Loucy (cell line): ENCODE results near the gene SVIP.

Experiments
- H2AFZ ChIP-seq: fragments of 200-600 bp; sonication (generic); 2 replicates; pipeline ENCODE4 v1.6.0; 2016; ENCODE audit warnings: antibody characterized with exemption, mild to moderate bottlenecking, low read length, moderate library complexity
- H3F3A ChIP-seq: fragments of 200-600 bp; 2 replicates; pipeline ENCODE4 v1.6.0; 2016; ENCODE audit warnings: antibody characterized with exemption, low read depth, mild to moderate bottlenecking
- H3K27me3 ChIP-seq: fragments of 200-600 bp; sonication (generic); 2 replicates; pipeline ENCODE4 v1.6.1; 2014; ENCODE audit warnings: low read length, mild to moderate bottlenecking; ENCODE audit not compliant: insufficient read depth, poor library complexity, severe bottlenecking
- H3K36me3 ChIP-seq: fragments of 200-600 bp; sonication (generic); 2 replicates; pipeline ENCODE4 v1.6.1; 2016; ENCODE audit warnings: low read length; ENCODE audit not compliant: insufficient read depth
- H3K4me1 ChIP-seq: fragments of 200-600 bp; sonication (generic); 2 replicates; pipeline ENCODE4 v1.5.1; 2014; ENCODE audit warnings: low read length, mild to moderate bottlenecking; ENCODE audit not compliant: insufficient read depth, poor library complexity, severe bottlenecking
- H3K4me2 ChIP-seq: fragments of 200-600 bp; sonication (generic); 2 replicates; pipeline ENCODE4 v1.6.0; 2014; ENCODE audit warnings: antibody characterized with exemption, low read length, low read depth, mild to moderate bottlenecking; ENCODE audit not compliant: poor library complexity, severe bottlenecking
- H3K4me3 ChIP-seq: fragments of 200-600 bp; sonication (generic); 2 replicates; pipeline ENCODE4 v1.5.1; 2014; ENCODE audit warnings: low read length, mild to moderate bottlenecking, mixed read lengths; ENCODE audit not compliant: poor library complexity, severe bottlenecking
- H3K79me2 ChIP-seq: fragments of 200-600 bp; sonication (generic); 2 replicates; pipeline ENCODE4 v1.6.1; 2014; ENCODE audit warnings: low read length; ENCODE audit not compliant: insufficient read depth
- H3K9ac ChIP-seq: fragments of 200-600 bp; sonication (generic); 2 replicates; pipeline ENCODE4 v1.6.0; 2014; ENCODE audit warnings: mild to moderate bottlenecking, low read depth, low read length, moderate library complexity; ENCODE audit not compliant: poor library complexity, severe bottlenecking
- H3K9me2 ChIP-seq: fragments of 200-600 bp; sonication (generic); replicated peaks from 2 replicates; pipeline ENCODE4 v1.6.1; 2016; ENCODE audit warnings: low read depth, low read length, mixed read lengths
- H3K9me3 ChIP-seq: fragments of 200-600 bp; sonication (generic); 2 replicates; pipeline ENCODE4 v1.6.1; 2014; ENCODE audit warnings: mild to moderate bottlenecking, antibody characterized with exemption, low read length, low read depth; ENCODE audit not compliant: insufficient read depth
- H4K20me1 ChIP-seq: fragments of 200-600 bp; sonication (generic); 2 replicates; pipeline ENCODE4 v1.6.0; 2014; ENCODE audit warnings: antibody characterized with exemption, low read length, mild to moderate bottlenecking; ENCODE audit not compliant: insufficient read depth, poor library complexity, severe bottlenecking
- EZH2phosphoT487 ChIP-seq: fragments of 200-600 bp; IDR thresholded peaks from 2 replicates; pipeline ENCODE4 v1.6.1; 2018; ENCODE audit warnings: antibody characterized with exemption, mild to moderate bottlenecking, moderate library complexity, borderline replicate concordance
- TF ChIP-seq, protein P1 (sequence below): fragments of 200-600 bp; sonication (generic); conservative IDR thresholded peaks from 2 replicates; pipeline ENCODE4 v1.5.1; 2014; ENCODE audit warnings: mild to moderate bottlenecking, antibody characterized with exemption, low read length

Gene SVIP

DNA sequence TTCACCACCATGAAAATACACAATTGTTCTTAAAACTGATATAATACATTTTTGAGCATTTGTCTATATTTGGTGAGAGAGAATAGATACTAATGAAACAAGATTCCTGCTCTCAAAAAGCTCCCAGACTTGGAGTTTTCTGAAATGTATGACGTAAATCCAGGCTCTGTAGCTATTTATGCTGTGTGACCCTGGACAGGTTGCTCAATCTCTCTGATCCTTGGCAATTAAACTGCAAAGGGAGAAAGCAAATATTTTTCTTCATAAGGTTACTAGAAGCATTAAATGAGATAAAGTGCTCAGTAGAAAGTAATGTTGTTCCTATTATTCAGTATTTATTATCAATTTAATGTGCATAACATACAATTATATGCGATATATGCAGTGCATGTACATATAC lies 42.5 kb downstream of the SVIP start:
- H4K20me1 ChIP-seq: no peaks in the 10 kb centered on the region
- H2AFZ ChIP-seq: 0 out of 2 replicates have a peak overlapping the region, but pooled peaks have one; percentile 8
- H3F3A ChIP-seq: no peaks in the 10 kb centered on the region
- no peak overlapping the region for H3K4me3 ChIP-seq
- no peaks in the 10 kb centered on the region for H3K4me1 ChIP-seq
- H3K36me3 ChIP-seq: no peaks in the 10 kb centered on the region
- no peaks in the 10 kb centered on the region for H3K9me2 ChIP-seq
- H3K4me2 ChIP-seq: no peak overlapping the region
- H3K9me3 ChIP-seq: no peaks in the 10 kb centered on the region
- H3K27me3 ChIP-seq: no peaks in the 10 kb centered on the region
- H3K9ac ChIP-seq: no peak overlapping the region
- TF ChIP-seq, protein P1, sequence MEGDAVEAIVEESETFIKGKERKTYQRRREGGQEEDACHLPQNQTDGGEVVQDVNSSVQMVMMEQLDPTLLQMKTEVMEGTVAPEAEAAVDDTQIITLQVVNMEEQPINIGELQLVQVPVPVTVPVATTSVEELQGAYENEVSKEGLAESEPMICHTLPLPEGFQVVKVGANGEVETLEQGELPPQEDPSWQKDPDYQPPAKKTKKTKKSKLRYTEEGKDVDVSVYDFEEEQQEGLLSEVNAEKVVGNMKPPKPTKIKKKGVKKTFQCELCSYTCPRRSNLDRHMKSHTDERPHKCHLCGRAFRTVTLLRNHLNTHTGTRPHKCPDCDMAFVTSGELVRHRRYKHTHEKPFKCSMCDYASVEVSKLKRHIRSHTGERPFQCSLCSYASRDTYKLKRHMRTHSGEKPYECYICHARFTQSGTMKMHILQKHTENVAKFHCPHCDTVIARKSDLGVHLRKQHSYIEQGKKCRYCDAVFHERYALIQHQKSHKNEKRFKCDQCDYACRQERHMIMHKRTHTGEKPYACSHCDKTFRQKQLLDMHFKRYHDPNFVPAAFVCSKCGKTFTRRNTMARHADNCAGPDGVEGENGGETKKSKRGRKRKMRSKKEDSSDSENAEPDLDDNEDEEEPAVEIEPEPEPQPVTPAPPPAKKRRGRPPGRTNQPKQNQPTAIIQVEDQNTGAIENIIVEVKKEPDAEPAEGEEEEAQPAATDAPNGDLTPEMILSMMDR: no peak
- no peak for TF ChIP-seq EZH2phosphoT487
- no peaks in the 10 kb centered on the region for H3K79me2 ChIP-seq

DNA sequence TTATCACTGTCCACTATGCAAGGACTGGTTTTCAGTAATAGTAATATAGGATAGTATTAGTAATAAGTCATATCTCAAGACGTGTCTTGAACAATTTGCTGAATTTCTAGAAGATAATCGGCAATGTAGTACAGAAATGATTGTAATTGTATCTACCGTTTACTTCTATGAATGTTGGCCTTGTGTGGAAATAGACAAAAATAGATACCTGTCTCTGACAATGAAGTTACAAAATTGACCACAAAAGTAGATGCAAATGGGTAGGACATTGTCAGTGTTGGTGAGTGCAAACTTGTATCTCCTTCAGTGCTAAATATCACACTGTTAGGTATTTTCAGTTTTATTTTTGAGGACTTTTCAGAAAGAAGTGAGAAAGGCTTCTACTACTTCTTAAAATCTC lies 43.1 kb downstream of the SVIP start:
- H3K79me2 ChIP-seq: no peaks in the 10 kb centered on the region
- no peaks in the 10 kb centered on the region for H3K9me2 ChIP-seq
- TF ChIP-seq, protein P1: no peak
- no peak for TF ChIP-seq EZH2phosphoT487
- no peak overlapping the region for H3K4me3 ChIP-seq
- H3K4me2 ChIP-seq: no peak overlapping the region
- no peaks in the 10 kb centered on the region for H3F3A ChIP-seq
- no peaks in the 10 kb centered on the region for H3K36me3 ChIP-seq
- H3K9me3 ChIP-seq: no peaks in the 10 kb centered on the region
- H3K9ac ChIP-seq: no peak overlapping the region
- H3K27me3 ChIP-seq: no peaks in the 10 kb centered on the region
- H3K4me1 ChIP-seq: no peaks in the 10 kb centered on the region
- 0 out of 2 replicates have a peak overlapping the region, but pooled peaks have one; percentile 8 for H2AFZ ChIP-seq
- no peaks in the 10 kb centered on the region for H4K20me1 ChIP-seq

DNA sequence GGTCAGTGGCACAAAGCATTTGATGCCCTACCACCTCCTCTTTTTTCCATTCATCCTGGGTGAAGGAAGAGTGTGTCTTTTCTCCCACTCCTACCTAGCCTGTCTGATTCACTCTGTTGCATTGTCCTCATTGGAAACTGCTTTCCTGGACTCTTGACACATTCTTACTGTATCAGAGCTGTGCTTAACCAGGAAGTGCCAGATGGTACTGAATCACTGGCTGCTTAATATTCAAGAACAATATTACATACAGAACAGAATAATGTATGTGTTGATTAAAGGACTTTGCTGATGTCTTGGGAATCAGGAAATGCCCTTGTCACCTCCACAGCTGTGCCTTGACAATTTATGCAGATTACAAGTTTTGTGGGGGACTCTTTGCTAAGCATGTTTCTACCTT lies 44.4 kb downstream of the SVIP start:
- Histone ChIP-seq H3K9me2 (no peaks in the 10 kb centered on the region), H3K36me3 (no peaks in the 10 kb centered on the region), H2AFZ (no peak overlapping the region), H3K4me2 (no peak overlapping the region), H3K9ac (no peak overlapping the region), H3F3A (no peaks in the 10 kb centered on the region), H3K9me3 (no peaks in the 10 kb centered on the region), H3K27me3 (no peaks in the 10 kb centered on the region), H3K79me2 (no peaks in the 10 kb centered on the region), H3K4me1 (peaks cover 6% of the 10 kb centered on the region), H3K4me3 (no peak overlapping the region), H4K20me1 (no peaks in the 10 kb centered on the region)
- TF ChIP-seq, protein P1: no peak
- no peak for TF ChIP-seq EZH2phosphoT487
